Right cardiac atrium (tissue), 5 donors: Measurements from ENCODE around the gene PLAC9. TPM values are rescaled to one million over a fixed set of nuclear protein-coding genes. Genes with fewer than 3 reads are reported as not detected.
A peak's percentile ranks its signal among the peaks of the same experiment; 100 is the strongest.
"Not testable (repeated sequence)": the region's sequence is repeated elsewhere in the genome, so short reads cannot be mapped to it uniquely, and the experiment has no call there.

ENCODE experiments used
- ATAC-seq, 2 donors: fragments of 200-7000 bp; cut with Tn5 transposase; one replicate each; pipeline versions ENCODE4 v1.8.0 to v1.9.1; 2020; ENCODE audit warnings: moderate library complexity in 2 of 2, mild to moderate bottlenecking in 1 of 2
- DNase-seq, 3 donors: peaks; one replicate each; pipeline ENCODE4 v3.0.0-alpha.2; 2020
- H3K27ac ChIP-seq: one replicate; pipeline ENCODE4 v1.5.1; 2013; ENCODE audit warnings: mild to moderate bottlenecking, low read length, control low read depth, moderate library complexity
- H3K27me3 ChIP-seq: one replicate; pipeline ENCODE4 v1.6.1; 2013; ENCODE audit not compliant: control insufficient read depth, insufficient read depth
- H3K4me1 ChIP-seq: one replicate; pipeline ENCODE4 v1.6.1; 2013; ENCODE audit warnings: low read length; ENCODE audit not compliant: control insufficient read depth, insufficient read depth
- H3K4me3 ChIP-seq: one replicate; pipeline ENCODE4 v1.5.1; 2013; ENCODE audit warnings: low read length, control low read depth
- H3K9me3 ChIP-seq: one replicate; pipeline ENCODE4 v1.6.1; 2013; ENCODE audit warnings: low read length; ENCODE audit not compliant: control insufficient read depth
- WGBS: extraction: QIAGEN DNeasy Blood & Tissue Kit; methylation state at CpG from one replicate; pipeline ENCODE4 v1.1.7; 2013; 5-methylcytosine and 5-hydroxymethylcytosine counted together
- intact Hi-C, 4 donors: fragments of 100-400 bp; cut with DNase I; formaldehyde crosslinking; loops; one replicate each; pipeline versions ENCODE4 v1.11.0 to v1.14.0; 2022 to 2023
- polyA plus RNA-seq: library from polyadenylated mRNA; stranded (reverse); fragments of 200-250 nt; gene quantifications from one replicate; pipeline ENCODE4 v1.2.3, GENCODE V29; 2013
- total RNA-seq, 4 donors: library from RNA; stranded (reverse); fragmentation: NEBNext Ultra II Directional; extraction: Animal tissue kit (Norgen Biotek cat#: 25700); gene quantifications; one replicate each; pipeline ENCODE4 v1.2.1, GENCODE V29; 2021
- donor health status: healthy with polysubstance abuse.
- donor health status: DM: no; HTN: yes; CAD: no.
- donor health status: DM: no; HTN: no; CAD: no.
- donor health status: DM: no; HTN: yes; CAD: no; lungs with severe emphysema.
- donor health status: DM: yes; HTN: yes; CAD: no.

The PLAC9 gene
- total and polyA plus RNA-seq, 5 donors, result 47.5 to 92.2 (median 63.9) TPM

GRCh38 chr10:80139265-80139664 is 6.7 kb downstream of the PLAC9 start:
- H3K4me1 ChIP-seq, result peaks cover 3% of the 10 kb centered on the region
- H3K27me3 ChIP-seq, result no peaks in the 10 kb centered on the region
- ATAC-seq, result no peak
- no peak overlapping the region for H3K27ac ChIP-seq
- WGBS, result 57% methylated on average over 2 of the region's 2 CpGs
- no peak overlapping the region for H3K4me3 ChIP-seq
- intact Hi-C loops, result loop anchor here in 2 of 4 donors (10.0 kb wide), 1 partner anchor 64 kb away; the partner anchor contains the start of gene TMEM254 (in 2 of the 2)
- peak in 1 of 3 donors; percentile 57 for DNase-seq
- H3K9me3 ChIP-seq, result no peaks in the 10 kb centered on the region

DNA sequence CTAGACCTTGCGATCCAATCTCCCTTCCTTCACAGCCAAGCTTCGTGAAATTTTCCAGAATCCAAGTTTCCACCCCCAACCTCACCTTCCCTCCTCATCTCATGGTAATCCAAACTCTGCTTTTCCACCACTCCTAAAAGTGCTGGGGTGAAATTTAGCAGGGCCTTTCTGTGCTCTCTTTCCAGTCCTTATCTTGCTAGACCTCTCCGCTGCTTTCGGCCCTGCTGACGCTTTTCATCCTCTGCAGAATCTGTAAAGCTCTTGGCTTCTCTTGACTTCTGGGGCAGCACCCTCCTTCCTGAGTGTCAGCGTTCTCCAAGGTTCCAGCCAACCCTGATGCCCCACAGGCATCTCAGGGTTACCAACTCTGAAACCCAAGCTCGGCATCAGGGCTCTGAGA is 7.7 kb downstream of the PLAC9 start:
- no peak for ATAC-seq
- intact Hi-C loops, result loop anchor here in 1 of 4 donors (5.0 kb wide), 1 partner anchor 78 kb away; no protein-coding TSS in a partner anchor
- Histone ChIP-seq H3K27me3 (no peaks in the 10 kb centered on the region), H3K4me3 (no peak overlapping the region), H3K27ac (no peak overlapping the region), H3K4me1 (peaks cover 3% of the 10 kb centered on the region), H3K9me3 (no peaks in the 10 kb centered on the region)
- no peak for DNase-seq
- 74% methylated on average over 7 of the region's 7 CpGs for WGBS

GRCh38 chr10:80141696-80142460 is 9.3 kb downstream of the PLAC9 start:
- WGBS, result 51% methylated on average over 19 of the region's 19 CpGs
- Histone ChIP-seq H3K4me1 (no peaks in the 10 kb centered on the region), H3K27me3 (no peaks in the 10 kb centered on the region), H3K4me3 (no peak overlapping the region), H3K9me3 (no peaks in the 10 kb centered on the region), H3K27ac (no peak overlapping the region)
- ATAC-seq (no peak), DNase-seq (no peak)
- intact Hi-C loops, result loop anchor here in 1 of 4 donors (5.0 kb wide), 1 partner anchor 80 kb away; no protein-coding TSS in a partner anchor

DNA sequence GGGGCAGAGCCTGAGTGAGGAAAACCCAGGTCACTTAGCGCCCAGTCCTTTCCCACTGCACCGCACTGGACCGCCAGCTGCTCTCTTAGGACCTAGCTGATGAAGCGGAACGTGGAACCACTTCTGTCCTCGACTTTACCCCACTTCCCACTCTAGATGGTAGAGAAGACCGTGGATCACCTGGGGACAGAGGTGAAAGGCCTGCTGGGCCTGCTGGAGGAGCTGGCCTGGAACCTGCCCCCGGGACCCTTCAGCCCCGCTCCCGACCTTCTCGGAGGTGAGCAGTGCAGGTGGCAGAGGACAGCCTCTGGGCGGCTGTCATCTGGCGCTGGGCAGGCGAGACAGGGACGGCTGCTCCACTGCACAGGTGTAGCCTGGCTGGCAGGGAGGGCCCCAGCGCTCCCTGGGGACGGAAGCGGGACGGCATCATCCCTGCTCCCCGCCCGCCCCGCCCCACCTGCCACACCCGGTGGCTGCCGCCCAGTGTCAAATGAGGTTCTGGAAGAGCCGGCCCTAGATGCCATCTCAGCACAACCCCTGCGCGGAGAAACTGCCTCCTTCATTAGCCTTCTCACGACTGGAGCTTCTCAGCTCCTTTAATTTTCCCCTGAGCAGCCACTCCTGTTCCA is 11.7 kb downstream of the PLAC9 start:
- intact Hi-C loops, result loop anchor here in 1 of 4 donors (5.0 kb wide), 1 partner anchor 82 kb away; no protein-coding TSS in a partner anchor
- DNase-seq (peak in 2 of 3 donors; percentile 68 to 74), ATAC-seq (peak; percentile 58 to 59)
- WGBS, result 39% methylated on average over 28 of the region's 28 CpGs
- no peaks in the 10 kb centered on the region for H3K4me1 ChIP-seq
- no peak overlapping the region for H3K4me3 ChIP-seq
- H3K27me3 ChIP-seq, result no peaks in the 10 kb centered on the region
- no peak overlapping the region for H3K27ac ChIP-seq
- H3K9me3 ChIP-seq, result no peaks in the 10 kb centered on the region

GRCh38 chr10:80144696-80145131 is 12.2 kb downstream of the PLAC9 start:
- Histone ChIP-seq H3K4me3 (no peak overlapping the region), H3K27ac (no peak overlapping the region), H3K4me1 (no peaks in the 10 kb centered on the region), H3K27me3 (no peaks in the 10 kb centered on the region), H3K9me3 (no peaks in the 10 kb centered on the region)
- DNase-seq (peak in 1 of 3 donors; percentile 61), ATAC-seq (peak; percentile 17 to 36)
- WGBS, result 32% methylated on average over 12 of the region's 12 CpGs
- intact Hi-C loops, result loop anchor here in 3 of 4 donors (5.0 kb wide), 3 partner anchors 63 to 82 kb away; partner anchors contain the start of gene ANXA11 (in 2 of the 3)

GRCh38 chr10:80145406-80146308 is 13.1 kb downstream of the PLAC9 start:
- peak; percentile 52 to 64 for ATAC-seq
- not testable (repeated sequence) for H3K9me3 ChIP-seq, H3K4me3 ChIP-seq, H3K27me3 ChIP-seq, H3K4me1 ChIP-seq, H3K27ac ChIP-seq
- intact Hi-C loops, result loop anchor here in 3 of 4 donors (5.0 kb wide), 2 partner anchors 62 to 77 kb away; partner anchors contain the start of gene ANXA11 (in 2 of the 3)
- DNase-seq, result peak in 2 of 3 donors; percentile 67
- 51% methylated on average over 11 of the region's 11 CpGs for WGBS

DNA sequence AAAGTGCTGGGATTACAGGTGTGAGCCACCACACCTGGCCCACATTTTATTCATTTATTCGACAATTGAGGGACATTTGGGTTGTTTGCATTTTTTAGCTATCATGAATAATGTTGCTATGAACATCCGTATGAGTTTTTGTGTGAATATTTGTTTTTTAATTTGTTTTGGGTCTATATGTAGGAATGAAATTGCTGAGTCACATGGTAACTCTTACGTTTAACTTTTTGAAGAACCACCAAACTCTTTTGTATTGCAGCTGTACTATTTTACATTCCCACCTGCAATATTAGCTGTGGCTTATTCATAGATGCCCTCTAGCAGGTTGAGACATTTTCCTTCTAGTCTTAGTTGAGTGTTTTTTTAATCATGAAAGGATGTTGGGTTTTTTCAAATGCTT is 14.4 kb downstream of the PLAC9 start:
- intact Hi-C loops, result loop anchor here in 3 of 4 donors (5.0 kb wide), 2 partner anchors 60 to 75 kb away; partner anchors contain the start of gene ANXA11 (in 2 of the 3)
- H3K9me3 ChIP-seq, result no peaks in the 10 kb centered on the region
- H3K27me3 ChIP-seq, result no peaks in the 10 kb centered on the region
- no peak overlapping the region for H3K4me3 ChIP-seq
- ATAC-seq, result no peak
- no peaks in the 10 kb centered on the region for H3K4me1 ChIP-seq
- no peak for DNase-seq
- 82% methylated on average over 3 of the region's 3 CpGs for WGBS
- no peak overlapping the region for H3K27ac ChIP-seq

- H3K4me1 ChIP-seq, result no peaks in the 10 kb centered on the region
- peak in 1 of 3 donors; percentile 51 for DNase-seq
- no peak overlapping the region for H3K27ac ChIP-seq
- no peaks in the 10 kb centered on the region for H3K27me3 ChIP-seq
- H3K4me3 ChIP-seq, result no peak overlapping the region
- no peak for ATAC-seq
- WGBS, result 71% methylated on average over 5 of the region's 5 CpGs
- intact Hi-C loops, result loop anchor here in 3 of 4 donors (5.0 kb wide), 2 partner anchors 59 to 74 kb away; partner anchors contain the start of gene ANXA11 (in 2 of the 3)
- no peaks in the 10 kb centered on the region for H3K9me3 ChIP-seq
Observed at GRCh38 chr10:80148166-80148805, 15.8 kb downstream of the PLAC9 start.

DNA sequence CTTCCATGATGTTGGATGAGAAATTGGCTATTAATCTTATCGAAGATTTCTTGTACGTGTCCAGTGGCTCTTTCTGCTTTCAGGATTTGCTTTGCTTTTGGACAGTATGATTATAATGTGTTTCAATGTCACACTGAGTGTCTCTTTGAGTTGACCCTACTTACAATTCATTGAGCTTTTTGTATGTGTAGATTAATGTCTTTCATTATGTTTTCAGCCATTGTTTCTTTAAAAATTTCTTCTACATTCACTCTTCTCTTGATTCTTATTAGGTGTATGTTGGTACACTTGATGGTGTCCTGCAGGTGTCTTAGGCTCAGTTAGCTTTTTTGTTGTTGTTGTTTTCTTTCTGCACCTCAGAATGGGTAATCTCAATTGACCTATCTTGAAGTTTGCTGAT is 16.6 kb downstream of the PLAC9 start:
- Histone ChIP-seq H3K27me3 (no peaks in the 10 kb centered on the region), H3K9me3 (no peaks in the 10 kb centered on the region), H3K4me1 (no peaks in the 10 kb centered on the region), H3K4me3 (no peak overlapping the region), H3K27ac (no peak overlapping the region)
- WGBS, result 95% methylated on average over 2 of the region's 2 CpGs
- DNase-seq (no peak), ATAC-seq (no peak)
- intact Hi-C loops, result loop anchor here in 3 of 4 donors (5.0 kb wide), 2 partner anchors 58 to 73 kb away; partner anchors contain the start of gene ANXA11 (in 2 of the 3)

DNA sequence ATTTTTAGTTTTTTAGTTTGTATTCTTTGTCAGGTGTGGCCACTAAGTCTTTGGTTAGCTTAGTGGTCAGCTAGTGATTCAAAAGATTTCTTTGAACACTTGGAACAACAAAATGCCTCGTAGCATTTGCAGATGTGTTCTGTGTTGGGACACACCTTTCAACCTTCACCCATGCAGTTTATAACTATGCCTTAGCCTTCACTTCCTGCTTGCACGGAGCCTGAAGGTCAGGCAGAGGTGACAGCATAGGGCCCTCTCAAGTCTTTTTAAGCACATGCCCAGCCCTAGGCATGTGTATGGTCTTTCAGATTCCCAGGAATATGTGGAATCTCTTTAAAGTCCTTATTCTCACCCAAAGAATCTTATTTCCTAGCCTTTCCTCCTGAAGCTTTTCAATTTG is 17.6 kb downstream of the PLAC9 start:
- intact Hi-C loops, result no loop called here
- H3K9me3 ChIP-seq, result no peaks in the 10 kb centered on the region
- 84% methylated on average over 2 of the region's 2 CpGs for WGBS
- no peak overlapping the region for H3K4me3 ChIP-seq
- no peaks in the 10 kb centered on the region for H3K4me1 ChIP-seq
- H3K27ac ChIP-seq, result no peak overlapping the region
- H3K27me3 ChIP-seq, result no peaks in the 10 kb centered on the region
- no peak for ATAC-seq
- no peak for DNase-seq
